Adrenal gland (tissue), 12 donors: ENCODE data around the gene PPP1R7. TPM values are rescaled to one million over a fixed set of nuclear protein-coding genes. Genes with fewer than 3 reads are reported as not detected.
A peak's percentile ranks its signal among the peaks of the same experiment; 100 is the strongest.

Experiments
- DNase-seq, 7 donors: peaks; one replicate each; pipeline ENCODE4 v3.0.0-alpha.2; 2019 to 2020
- H3K27ac ChIP-seq, 5 donors: fragments of 200-600 bp; sonication (generic) in 4 of 5; 1 replicate in 3 of 5; 2 replicates in 2 of 5; pipeline versions ENCODE4 v1.5.1 to v1.8.0; 2016 to 2020; ENCODE audit warnings: mild to moderate bottlenecking in 1 of 5
- H3K27me3 ChIP-seq: fragments of 200-600 bp; 2 replicates; pipeline ENCODE4 v1.8.0; 2021
- H3K36me3 ChIP-seq, 2 donors: fragments of 200-600 bp; replicated peaks in 1 of 2; 1 replicate in 1 of 2; 2 replicates in 1 of 2; pipeline versions ENCODE4 v1.5.1 to v1.8.0; 2018 to 2022
- H3K4me1 ChIP-seq, 2 donors: fragments of 200-600 bp; replicated peaks in 1 of 2; 1 replicate in 1 of 2; 2 replicates in 1 of 2; pipeline versions ENCODE4 v1.5.1 to v1.8.0; 2018 to 2021
- H3K4me3 ChIP-seq, 4 donors: fragments of 200-600 bp; sonication (generic) in 3 of 4; one replicate each; pipeline ENCODE4 v1.5.1; 2016 to 2018
- H3K9me3 ChIP-seq, 3 donors: fragments of 200-600 bp; sonication (generic) in 1 of 3; replicated peaks in 1 of 3; 1 replicate in 2 of 3; 2 replicates in 1 of 3; pipeline versions ENCODE4 v1.5.1 to v1.8.0; 2016 to 2021
- CTCF ChIP-seq, 6 experiments: fragments of 450-650 bp in 4 of 6; fragments of 200-600 bp in 2 of 6; sonication (generic) in 1 of 6; IDR thresholded peaks; 1 replicate in 5 of 6; 2 replicates in 1 of 6; pipeline versions ENCODE4 v1.5.1 to v1.8.0; 2016 to 2021; ENCODE audit warnings: antibody characterized with exemption in 6 of 6, mild to moderate bottlenecking in 2 of 6, moderate library complexity in 1 of 6
- POLR2A ChIP-seq, 2 donors: fragments of 450-650 bp; IDR thresholded peaks; one replicate each; pipeline ENCODE4 v1.6.1; 2017; ENCODE audit warnings: antibody characterized with exemption in 2 of 2, mild to moderate bottlenecking in 2 of 2, moderate library complexity in 1 of 2
- WGBS, 4 donors: extraction: QIAGEN DNeasy Blood & Tissue Kit in 2 of 4; methylation state at CpG; one replicate each; pipeline versions ENCODE4 v1.1.5 to v1.1.7; 2013 to 2017; 5-methylcytosine and 5-hydroxymethylcytosine counted together
- intact Hi-C, 2 donors: fragments of 100-400 bp; cut with DNase I; formaldehyde crosslinking; loops; one replicate each; pipeline versions ENCODE4 v1.14.1 to v1.15.0; 2022 to 2023
- polyA plus RNA-seq, 3 donors: library from polyadenylated mRNA; stranded (reverse); fragments of 200-250 nt in 2 of 3; fragments of 350-450 nt in 1 of 3; fragmentation: Illumina TruSeq in 1 of 3; extraction: RNeasy Lipid Tissue Mini Kit (QIAGEN cat#74804) in 1 of 3; gene quantifications; one replicate each; pipeline ENCODE4 v1.2.3, GENCODE V29; 2013 to 2014
- total RNA-seq, 9 donors: library from RNA; depleted of rRNA in 4 of 9; stranded (reverse); fragments of >200 nt in 4 of 9; fragments of 120-200 nt in 1 of 9; fragmentation: NEBNext Ultra II Directional in 1 of 9; extraction: Animal tissue kit (Norgen Biotek cat#: 25700) in 1 of 9; gene quantifications; one replicate each; pipeline versions ENCODE4 v1.1.0 to v1.2.4, GENCODE V29; 2013 to 2023
- donor health status: healthy with polysubstance abuse.
- donor health status: Bipolar disorder and iron deficiency.
- donor health status: DM: yes; HTN: yes; CAD: no.
- donor health status: DM: no; HTN: no; CAD: no.
- donor health status: DM: no; HTN: no; CAD: no.
- donor health status: DM: yes; HTN: yes; CAD: no.

Gene PPP1R7
- total and polyA plus RNA-seq, 12 donors, result 26.2 to 128 (median 63.1) TPM

- H3K27me3 ChIP-seq, result no peaks in the 10 kb centered on the region
- intact Hi-C loops, result no loop called here
- TF ChIP-seq POLR2A (IDR thresholded peaks at IDR 0.05) (no peak), CTCF (IDR thresholded peaks at IDR 0.05) (no peak)
- WGBS, 4 donors, result 90 to 97% (median 91%) methylated on average over 9 to 13 of the region's 13 CpGs
- no peak overlapping the region for H3K27ac ChIP-seq
- H3K4me3 ChIP-seq, result no peak overlapping the region
- no peaks in the 10 kb centered on the region for H3K9me3 ChIP-seq
- H3K36me3 ChIP-seq, result no peaks in the 10 kb centered on the region
- peak in 1 of 7 donors; percentile 7 for DNase-seq
- no peaks in the 10 kb centered on the region for H3K4me1 ChIP-seq
Observed at GRCh38 chr2:241125626-241126025, 24.6 kb upstream of the PPP1R7 start.

- intact Hi-C loops, result no loop called here
Observed at GRCh38 chr2:241126201-241126611, 24.1 kb upstream of the PPP1R7 start.

GRCh38 chr2:241126771-241127202 is 23.5 kb upstream of the PPP1R7 start:
- Histone ChIP-seq H3K27ac (no peak overlapping the region), H3K9me3 (no peaks in the 10 kb centered on the region), H3K27me3 (no peaks in the 10 kb centered on the region), H3K4me1 (no peaks in the 10 kb centered on the region), H3K36me3 (no peaks in the 10 kb centered on the region), H3K4me3 (no peak overlapping the region)
- TF ChIP-seq POLR2A (IDR thresholded peaks at IDR 0.05) (no peak), CTCF (IDR thresholded peaks at IDR 0.05) (no peak)
- DNase-seq, result peak in 1 of 7 donors; percentile 5
- WGBS, 4 donors, result 91 to 96% (median 94%) methylated on average over 7 to 18 of the region's 18 CpGs
- intact Hi-C loops, result no loop called here

More at GRCh38 chr2:241126201-241126611, 24.1 kb upstream of the PPP1R7 start:
- Histone ChIP-seq H3K27me3 (no peaks in the 10 kb centered on the region), H3K4me3 (no peak overlapping the region), H3K27ac (no peak overlapping the region), H3K36me3 (no peaks in the 10 kb centered on the region), H3K9me3 (no peaks in the 10 kb centered on the region), H3K4me1 (no peaks in the 10 kb centered on the region)
- DNase-seq, result peak in 3 of 7 donors; percentile 6 to 64 (median 11)
- TF ChIP-seq CTCF (IDR thresholded peaks at IDR 0.05) (no peak), POLR2A (IDR thresholded peaks at IDR 0.05) (no peak)
- 80 to 82% (median 81%) methylated on average over 10 to 21 of the region's 21 CpGs for WGBS, 4 donors

- Histone ChIP-seq H3K36me3 (no peaks in the 10 kb centered on the region), H3K27ac (no peak overlapping the region), H3K4me3 (no peak overlapping the region), H3K9me3 (no peaks in the 10 kb centered on the region), H3K27me3 (no peaks in the 10 kb centered on the region), H3K4me1 (no peaks in the 10 kb centered on the region)
- intact Hi-C loops, result no loop called here
- WGBS, 4 donors, result 94 to 96% (median 94%) methylated on average over 8 of the region's 8 CpGs
- no peak for DNase-seq
- no peak for TF ChIP-seq CTCF (IDR thresholded peaks at IDR 0.05)
- TF ChIP-seq POLR2A (IDR thresholded peaks at IDR 0.05), result no peak
Observed at GRCh38 chr2:241128266-241128665, 22.0 kb upstream of the PPP1R7 start.
